SK-N-SH treated with all-trans-retinoic acid at 6 μM for 48 hours (cell line): ENCODE measurements around the gene TMEM74B.

Experiments used
- GLIS3 ChIP-seq: fragments of 250-450 bp; sonication (Bioruptor Pico); IDR thresholded peaks from 2 replicates; pipeline ENCODE4 v1.5.0; 2020; ENCODE audit warnings: mild to moderate bottlenecking, moderate library complexity
- SNAI2 ChIP-seq: fragments of 250-450 bp; sonication (Bioruptor Pico); IDR thresholded peaks from 2 replicates; pipeline ENCODE4 v1.5.0; 2020; ENCODE audit warnings: mild to moderate bottlenecking, moderate library complexity
- TF ChIP-seq, protein P1 (sequence below): fragments of 250-450 bp; sonication (Bioruptor Pico); IDR thresholded peaks from 2 replicates; pipeline ENCODE4 v1.5.0; 2020; ENCODE audit warnings: mild to moderate bottlenecking, moderate library complexity
- TF ChIP-seq, protein P2 (sequence below): fragments of 250-450 bp; sonication (Bioruptor Pico); IDR thresholded peaks from 2 replicates; pipeline ENCODE4 v1.5.1; 2020; ENCODE audit warnings: low read depth, mild to moderate bottlenecking, moderate library complexity

DNA sequence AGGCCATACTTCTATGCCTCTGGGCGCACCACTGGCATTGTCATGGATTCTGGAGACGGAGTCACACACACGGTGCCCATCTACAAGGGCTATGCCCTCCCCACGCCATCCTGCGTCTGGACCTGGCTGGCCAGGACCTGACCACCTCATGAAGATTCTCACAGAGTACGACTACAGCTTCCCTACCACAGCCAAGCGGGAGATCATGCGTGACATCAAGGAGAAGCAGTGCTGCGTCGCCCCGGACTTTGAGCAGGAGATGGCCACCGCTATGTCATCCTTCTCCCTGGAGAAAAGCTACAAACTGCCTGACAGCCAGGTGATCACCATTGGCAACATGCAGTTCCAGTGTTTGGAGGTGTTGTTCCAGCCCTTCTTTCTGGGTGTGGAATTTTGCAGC lies 23.8 kb downstream of the TMEM74B start:
- TF ChIP-seq, protein P1, sequence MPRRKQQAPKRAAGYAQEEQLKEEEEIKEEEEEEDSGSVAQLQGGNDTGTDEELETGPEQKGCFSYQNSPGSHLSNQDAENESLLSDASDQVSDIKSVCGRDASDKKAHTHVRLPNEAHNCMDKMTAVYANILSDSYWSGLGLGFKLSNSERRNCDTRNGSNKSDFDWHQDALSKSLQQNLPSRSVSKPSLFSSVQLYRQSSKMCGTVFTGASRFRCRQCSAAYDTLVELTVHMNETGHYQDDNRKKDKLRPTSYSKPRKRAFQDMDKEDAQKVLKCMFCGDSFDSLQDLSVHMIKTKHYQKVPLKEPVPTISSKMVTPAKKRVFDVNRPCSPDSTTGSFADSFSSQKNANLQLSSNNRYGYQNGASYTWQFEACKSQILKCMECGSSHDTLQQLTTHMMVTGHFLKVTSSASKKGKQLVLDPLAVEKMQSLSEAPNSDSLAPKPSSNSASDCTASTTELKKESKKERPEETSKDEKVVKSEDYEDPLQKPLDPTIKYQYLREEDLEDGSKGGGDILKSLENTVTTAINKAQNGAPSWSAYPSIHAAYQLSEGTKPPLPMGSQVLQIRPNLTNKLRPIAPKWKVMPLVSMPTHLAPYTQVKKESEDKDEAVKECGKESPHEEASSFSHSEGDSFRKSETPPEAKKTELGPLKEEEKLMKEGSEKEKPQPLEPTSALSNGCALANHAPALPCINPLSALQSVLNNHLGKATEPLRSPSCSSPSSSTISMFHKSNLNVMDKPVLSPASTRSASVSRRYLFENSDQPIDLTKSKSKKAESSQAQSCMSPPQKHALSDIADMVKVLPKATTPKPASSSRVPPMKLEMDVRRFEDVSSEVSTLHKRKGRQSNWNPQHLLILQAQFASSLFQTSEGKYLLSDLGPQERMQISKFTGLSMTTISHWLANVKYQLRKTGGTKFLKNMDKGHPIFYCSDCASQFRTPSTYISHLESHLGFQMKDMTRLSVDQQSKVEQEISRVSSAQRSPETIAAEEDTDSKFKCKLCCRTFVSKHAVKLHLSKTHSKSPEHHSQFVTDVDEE (CRISPR knock-in tag) = no peak
- TF ChIP-seq SNAI2 (CRISPR knock-in tag) (no peak), GLIS3 (CRISPR knock-in tag) (no peak)
- TF ChIP-seq, protein P2, sequence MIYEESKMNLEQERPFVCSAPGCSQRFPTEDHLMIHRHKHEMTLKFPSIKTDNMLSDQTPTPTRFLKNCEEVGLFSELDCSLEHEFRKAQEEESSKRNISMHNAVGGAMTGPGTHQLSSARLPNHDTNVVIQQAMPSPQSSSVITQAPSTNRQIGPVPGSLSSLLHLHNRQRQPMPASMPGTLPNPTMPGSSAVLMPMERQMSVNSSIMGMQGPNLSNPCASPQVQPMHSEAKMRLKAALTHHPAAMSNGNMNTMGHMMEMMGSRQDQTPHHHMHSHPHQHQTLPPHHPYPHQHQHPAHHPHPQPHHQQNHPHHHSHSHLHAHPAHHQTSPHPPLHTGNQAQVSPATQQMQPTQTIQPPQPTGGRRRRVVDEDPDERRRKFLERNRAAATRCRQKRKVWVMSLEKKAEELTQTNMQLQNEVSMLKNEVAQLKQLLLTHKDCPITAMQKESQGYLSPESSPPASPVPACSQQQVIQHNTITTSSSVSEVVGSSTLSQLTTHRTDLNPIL (CRISPR knock-in tag) = no peak
